Dermis blood vessel endothelial cell (primary cell): ENCODE data around the gene VIT. TPM values are rescaled to one million over a fixed set of nuclear protein-coding genes. Genes with fewer than 3 reads are reported as not detected.
"Not testable (repeated sequence)": the region's sequence is repeated elsewhere in the genome, so short reads cannot be mapped to it uniquely, and the experiment has no call there.

Source experiments
- DNase-seq: peaks from one replicate; pipeline ENCODE4 v3.0.0; 2010
- total RNA-seq: library from RNA; depleted of rRNA; stranded (reverse); fragments of >200 nt; gene quantifications from 2 replicates; pipeline ENCODE4 v1.2.3, GENCODE V29; 2014

VIT gene
- total RNA-seq, 1 donor from 2014 or later, result not detected

GRCh38 chr2:36678856-36679255, 17.7 kb upstream of the VIT start:
- no peak for DNase-seq

DNA sequence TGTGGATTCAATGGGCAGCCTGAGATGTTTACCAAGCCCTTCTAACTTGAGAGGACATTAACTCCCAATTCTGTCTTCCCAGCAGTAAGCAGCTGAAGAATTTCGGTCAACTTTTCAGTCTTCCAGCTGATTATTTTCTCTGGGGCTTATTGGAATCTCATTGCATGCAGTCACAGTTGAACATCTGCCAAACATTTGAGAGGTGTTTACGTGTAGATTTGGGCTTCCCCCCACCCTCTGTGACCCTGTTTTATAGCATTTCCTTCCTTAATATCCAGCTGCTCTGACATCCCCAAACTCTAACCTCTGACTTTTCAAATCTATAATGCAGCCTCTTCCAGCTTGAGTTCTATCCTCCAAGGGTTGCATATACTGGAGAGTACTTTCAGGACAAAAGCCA, 16.5 kb upstream of the VIT start:
- peak; percentile 68 for DNase-seq

- DNase-seq, result no peak
Measured at GRCh38 chr2:36682562-36682961, 13.9 kb upstream of the VIT start.

- no peak for DNase-seq
Measured at GRCh38 chr2:36683002-36683401, 13.5 kb upstream of the VIT start.

DNA sequence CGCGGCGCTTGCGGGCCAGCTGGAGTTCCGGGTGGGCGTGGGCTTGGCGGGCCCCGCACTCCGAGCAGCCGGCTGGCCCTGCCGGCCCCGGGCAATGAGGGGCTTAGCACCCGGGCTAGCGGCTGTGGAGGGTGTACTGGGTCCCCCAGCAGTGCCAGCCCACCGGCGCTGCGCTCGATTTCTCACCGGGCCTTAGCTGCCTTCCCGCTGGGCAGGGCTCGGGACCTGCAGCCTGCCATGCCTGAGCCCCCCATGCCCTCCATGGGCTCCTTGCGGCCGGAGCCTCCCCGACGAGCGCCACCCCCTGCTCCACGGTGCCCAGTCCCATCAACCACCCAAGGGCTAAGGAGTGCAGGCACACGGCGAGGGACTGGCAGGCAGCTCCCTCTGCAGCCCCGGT, 8.2 kb upstream of the VIT start:
- DNase-seq, result not testable (repeated sequence)

DNA sequence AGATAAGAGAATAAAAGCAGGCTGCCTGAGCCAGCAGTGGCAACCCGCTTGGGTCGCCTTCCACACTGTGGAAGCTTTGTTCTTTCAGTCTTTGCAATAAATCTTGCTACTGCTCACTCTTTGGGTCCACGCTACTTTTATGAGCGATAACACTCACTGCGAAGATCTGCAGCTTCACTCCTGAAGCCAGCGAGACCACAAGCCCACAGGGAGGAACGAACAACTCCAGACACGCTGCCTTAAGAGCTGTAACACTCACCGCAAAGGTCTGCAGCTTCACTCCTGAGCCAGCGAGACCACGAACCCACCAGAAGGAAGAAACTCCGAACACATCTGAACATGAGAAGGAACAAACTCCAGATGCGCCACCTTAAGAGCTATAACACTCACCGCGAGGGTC, 7.5 kb upstream of the VIT start:
- DNase-seq, result not testable (repeated sequence)

- no peak for DNase-seq
Measured at GRCh38 chr2:36692121-36692520, 4.4 kb upstream of the VIT start.

GRCh38 chr2:36693825-36694224, 2.7 kb upstream of the VIT start:
- DNase-seq, result no peak

DNA sequence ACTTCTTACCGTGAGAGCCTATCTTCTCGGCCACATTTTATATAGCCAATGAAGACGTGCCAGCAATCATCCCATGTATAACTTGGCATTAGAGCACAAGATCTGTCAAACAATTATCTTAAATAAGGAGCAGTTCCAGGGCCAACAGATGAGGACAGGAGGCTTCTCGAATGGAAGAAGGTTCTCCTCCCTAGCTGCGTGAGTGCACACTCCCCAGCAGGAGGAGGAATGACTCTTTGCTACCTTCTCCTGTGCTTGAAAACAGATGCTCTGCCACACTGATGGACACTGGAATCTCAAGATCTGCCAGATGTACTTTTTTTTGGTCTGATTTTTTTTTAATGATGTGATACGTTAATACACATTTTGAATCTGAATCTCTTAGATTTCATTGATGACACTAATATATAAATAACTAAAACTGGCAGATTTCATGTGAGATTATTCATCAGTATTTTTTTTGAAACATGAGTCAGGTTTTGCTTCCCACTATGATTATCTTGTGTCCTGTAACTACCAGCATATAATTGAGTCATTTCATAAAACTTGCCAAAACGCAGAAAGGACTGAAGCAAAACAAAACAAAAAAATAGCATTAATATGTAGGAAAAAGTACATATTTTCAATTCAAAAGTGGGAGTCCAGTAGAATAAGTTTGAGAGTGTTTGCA, 626 bp upstream of the VIT start:
- peak; percentile 57 for DNase-seq

DNA sequence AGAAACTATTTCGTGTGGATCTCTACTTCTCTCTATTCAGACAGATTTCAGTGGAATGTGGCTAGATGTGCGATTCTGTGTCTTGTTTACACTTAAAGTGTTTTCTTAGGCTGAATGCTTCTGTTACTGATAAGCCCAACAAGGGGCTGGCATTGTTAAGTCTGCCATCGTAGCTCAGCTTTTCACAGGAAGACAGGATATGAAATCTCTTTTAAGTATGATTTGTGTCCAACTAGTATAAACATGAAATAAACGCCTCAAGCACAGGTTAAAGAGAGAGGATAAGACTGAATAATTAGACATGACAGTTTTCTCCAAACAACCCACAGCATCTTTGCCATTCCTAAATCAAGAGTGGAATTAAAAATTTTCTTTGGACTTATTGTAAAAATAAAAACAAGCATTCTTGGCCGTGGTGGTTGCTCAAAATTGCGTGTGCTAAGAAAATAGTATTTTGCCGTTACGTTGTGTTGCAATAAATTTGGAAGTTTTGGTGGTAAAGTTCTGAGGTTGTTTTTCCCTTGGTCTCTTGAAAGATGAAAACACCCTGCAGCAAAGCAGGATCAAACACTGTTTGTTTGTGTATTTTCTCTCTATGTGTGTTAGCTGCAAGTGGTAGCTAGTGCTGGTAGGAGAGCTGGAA, 1.0 kb downstream of the VIT start:
- DNase-seq, result peak; percentile 54

DNA sequence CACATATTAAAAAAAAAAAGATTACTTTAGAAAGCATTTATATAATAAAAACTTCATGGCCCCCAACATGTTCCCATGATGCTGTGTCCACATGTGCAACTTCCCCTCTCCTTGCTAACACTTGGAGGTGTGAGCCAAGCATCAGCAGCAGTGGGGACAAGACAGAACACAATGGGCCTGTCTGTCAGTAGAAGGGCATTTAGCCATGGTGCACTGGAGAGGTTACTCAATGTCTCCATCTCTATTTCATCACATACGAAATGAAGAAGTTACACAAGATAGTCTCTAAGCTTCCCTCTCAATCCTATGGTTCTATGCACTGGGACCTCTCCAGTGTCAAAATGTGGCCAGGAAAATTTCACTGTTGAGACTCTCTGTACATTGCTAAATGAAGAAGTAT, 2.5 kb downstream of the VIT start:
- DNase-seq, result no peak

DNA sequence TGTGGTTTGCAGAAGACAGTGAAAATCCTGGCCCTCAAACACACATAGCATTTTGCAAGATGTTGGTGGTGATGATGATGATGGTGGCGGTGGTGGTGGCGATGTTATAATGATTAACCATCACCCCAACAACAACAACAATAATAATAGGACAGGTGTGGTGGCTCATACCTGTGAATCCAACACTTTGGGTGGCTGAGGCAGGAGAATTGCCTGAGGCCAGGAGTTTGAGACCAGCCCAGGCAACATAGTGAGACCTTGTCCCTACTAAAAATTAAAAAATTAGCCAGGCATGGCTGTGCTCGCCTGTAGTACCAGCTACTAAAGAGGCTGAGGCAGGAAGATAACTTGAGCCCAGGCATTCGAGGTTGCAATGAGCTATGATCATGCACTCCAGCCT, 3.8 kb downstream of the VIT start:
- DNase-seq, result no peak

DNA sequence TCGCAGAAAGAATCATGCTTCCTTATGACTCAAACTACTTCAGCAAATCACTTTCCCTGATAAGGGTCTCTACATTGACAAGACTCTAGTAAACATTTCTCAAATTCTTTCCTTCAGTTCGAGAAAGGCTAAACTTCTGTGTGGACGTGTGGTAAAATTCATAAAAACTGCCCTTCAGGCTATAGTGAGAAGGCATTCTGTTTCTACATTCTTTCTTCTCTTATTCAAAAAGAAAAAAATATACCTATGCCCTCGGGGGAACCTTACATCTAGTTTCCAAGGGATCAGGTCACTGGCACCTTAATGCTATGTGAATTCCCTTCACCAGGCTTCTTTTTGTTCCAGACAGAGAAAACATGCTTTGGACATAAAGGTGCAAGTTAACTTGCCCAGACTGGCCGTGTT, 4.9 kb downstream of the VIT start:
- DNase-seq, result no peak

DNA sequence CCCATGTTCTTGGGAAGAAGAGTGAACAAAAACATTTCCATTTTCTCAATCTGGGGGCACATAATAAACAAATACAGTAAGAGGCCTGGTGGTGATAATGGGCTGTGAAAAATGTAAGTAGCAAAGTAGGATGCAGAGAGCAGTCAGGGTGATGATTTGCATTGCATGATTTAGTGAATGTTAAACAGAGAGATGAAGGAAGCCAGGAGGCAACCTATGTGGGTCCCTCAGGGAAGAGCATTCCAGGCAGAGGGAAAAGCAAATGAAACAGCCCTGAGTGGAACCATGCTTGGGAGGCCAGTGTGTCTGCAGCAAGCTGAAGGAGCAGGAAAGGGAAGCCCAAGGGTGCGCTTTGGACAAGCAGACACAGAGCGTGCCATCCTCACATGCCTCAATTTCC, 5.4 kb downstream of the VIT start:
- DNase-seq, result no peak

- DNase-seq, result no peak
Measured at GRCh38 chr2:36702781-36703180, 6.3 kb downstream of the VIT start.

DNA sequence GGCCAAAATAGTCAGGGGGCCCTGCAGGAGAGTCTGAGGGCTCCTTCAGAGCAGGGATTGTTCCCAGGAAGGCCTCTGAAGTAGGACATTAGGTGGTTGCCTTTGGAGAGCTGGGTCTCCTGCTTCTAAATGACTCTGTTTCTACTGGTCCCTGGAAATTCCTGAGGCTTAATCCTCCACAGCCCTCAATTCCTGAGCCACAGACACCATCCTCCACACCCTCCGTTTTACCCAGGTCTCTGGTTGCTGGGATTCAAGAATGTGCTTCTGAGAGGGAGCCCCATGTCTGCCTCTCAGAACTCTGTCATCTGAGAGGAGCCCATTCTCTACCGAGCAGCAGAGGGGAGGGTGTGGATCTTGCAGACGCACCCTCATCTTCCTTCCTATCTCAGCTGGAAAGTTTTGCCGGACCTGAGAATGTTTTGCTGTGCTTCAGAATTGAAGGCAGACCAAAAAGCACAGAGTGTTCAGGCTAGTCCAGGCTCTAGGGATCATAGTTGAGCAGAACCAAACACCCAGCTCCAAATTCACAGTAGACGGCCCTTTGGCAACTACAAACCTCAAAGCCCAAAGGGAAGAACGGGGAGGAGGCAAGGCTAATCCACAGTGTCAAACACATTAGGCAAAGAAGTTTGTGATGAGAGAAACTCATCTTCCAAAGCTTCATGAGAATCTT, 8.1 kb downstream of the VIT start:
- no peak for DNase-seq

- DNase-seq, result no peak
Measured at GRCh38 chr2:36705326-36706020, 9.0 kb downstream of the VIT start.

- DNase-seq, result no peak
Measured at GRCh38 chr2:36706021-36706876, 9.7 kb downstream of the VIT start.

DNA sequence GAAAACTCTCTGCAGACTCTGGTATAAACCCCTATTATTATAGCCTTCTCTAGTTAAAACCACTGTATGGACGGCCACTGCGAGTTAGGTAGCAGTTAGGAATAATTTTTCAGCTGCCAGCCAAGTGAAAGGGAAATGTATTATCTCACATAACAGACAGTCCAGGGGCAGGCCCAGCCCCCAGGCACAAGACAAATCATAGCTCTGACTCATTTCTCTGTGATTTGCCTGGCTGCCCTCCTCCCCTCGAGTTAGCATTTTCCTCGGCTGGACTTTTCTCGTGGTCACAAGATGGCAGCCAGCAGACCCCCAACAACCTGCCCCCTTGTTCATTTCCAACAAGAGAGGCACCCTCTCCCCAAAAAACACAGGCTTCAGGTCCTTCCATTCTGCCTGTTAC, 10.5 kb downstream of the VIT start:
- peak; percentile 53 for DNase-seq

- no peak for DNase-seq
Measured at GRCh38 chr2:36708041-36708741, 11.7 kb downstream of the VIT start.

DNA sequence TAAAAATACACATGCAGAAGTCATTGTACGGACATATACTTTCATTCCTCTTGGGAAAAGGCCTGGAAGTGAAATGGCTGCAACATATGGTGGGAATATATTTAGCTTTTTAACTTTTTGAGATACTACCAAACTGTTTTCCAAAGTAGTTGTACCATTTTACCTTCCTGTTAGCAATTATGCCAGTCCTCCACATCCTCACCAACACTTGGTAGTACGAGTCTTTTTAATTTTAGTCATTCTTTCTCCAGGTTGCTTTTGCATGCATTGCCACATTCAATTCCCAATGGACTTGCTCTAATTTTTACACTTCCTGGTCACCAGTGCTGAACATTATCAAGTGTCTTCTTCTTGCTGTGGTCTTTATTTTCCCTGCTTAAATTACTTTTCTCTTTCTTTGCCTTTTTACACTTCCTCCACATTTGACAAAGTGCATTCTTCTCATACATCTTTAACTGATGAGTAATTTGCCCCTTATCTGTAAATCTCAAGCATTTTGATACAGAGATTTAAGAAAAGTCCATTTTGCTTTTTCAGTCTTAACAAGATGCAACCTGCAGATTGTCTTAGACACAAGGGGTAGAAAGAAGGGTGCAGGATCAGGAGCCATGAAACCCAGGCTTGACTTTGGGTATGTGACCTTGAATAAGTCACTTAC, 14.5 kb downstream of the VIT start:
- DNase-seq, result no peak
